ENCODE data around the gene NFATC2. TPM values are rescaled to one million over a fixed set of nuclear protein-coding genes. Genes with fewer than 3 reads are reported as not detected.

Gene NFATC2
- total RNA-seq, 1 donor from 2014 or later, result 46.0 TPM

DNA sequence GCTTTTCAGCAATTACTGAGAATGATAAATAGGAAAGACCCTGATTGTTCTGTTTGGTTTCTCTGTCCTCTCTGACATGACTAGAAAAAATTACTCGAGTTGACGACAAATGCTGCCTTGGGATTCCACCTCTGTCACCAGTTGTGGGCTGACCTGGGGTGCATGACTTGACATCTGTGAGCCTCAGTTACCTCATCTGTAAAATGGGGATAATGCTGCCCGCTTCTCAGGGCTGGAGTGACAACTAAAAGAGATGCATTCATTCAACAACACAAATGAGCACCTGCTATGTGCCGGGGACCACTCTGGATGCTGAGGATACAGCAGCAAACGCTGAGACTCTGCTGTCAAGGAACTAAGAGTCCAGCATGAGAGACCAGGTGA, 94.8 kb downstream of the NFATC2 start:
- intact Hi-C loops (cut with micrococcal nuclease), result no loop called here
- no peaks in the 10 kb centered on the region for H3K27me3 Mint-ChIP-seq
- H3K36me3 Mint-ChIP-seq (ENCODE audit: low read depth), result peaks cover 89% of the 10 kb centered on the region
- ATAC-seq (ENCODE audit: low read depth), result no peak
- H3K27ac Mint-ChIP-seq, result no peak overlapping the region
- POLR2A ChIA-PET, result no interaction called here
- H3K4me3 Mint-ChIP-seq, result no peak overlapping the region
- no peaks in the 10 kb centered on the region for H3K9me3 Mint-ChIP-seq
- CTCF ChIA-PET, result no interaction called here
- H3K4me1 Mint-ChIP-seq, result peaks cover 14% of the 10 kb centered on the region
- DNase-seq, result no peak
- TF ChIP-seq CTCF (IDR thresholded peaks at IDR 0.05), result no peak

GRCh38 chr20:51447097-51447764, 95.3 kb downstream of the NFATC2 start:
- POLR2A ChIA-PET, result no interaction called here
- Mint-ChIP-seq H3K9me3 (no peaks in the 10 kb centered on the region), H3K27me3 (no peaks in the 10 kb centered on the region), H3K27ac (no peak overlapping the region), H3K36me3 (ENCODE audit: low read depth) (peaks cover 86% of the 10 kb centered on the region), H3K4me3 (no peak overlapping the region), H3K4me1 (peaks cover 14% of the 10 kb centered on the region)
- intact Hi-C loops (cut with micrococcal nuclease), result no loop called here
- ATAC-seq (ENCODE audit: low read depth) (no peak), DNase-seq (no peak)
- no peak for TF ChIP-seq CTCF (IDR thresholded peaks at IDR 0.05)
- CTCF ChIA-PET, result no interaction called here

DNA sequence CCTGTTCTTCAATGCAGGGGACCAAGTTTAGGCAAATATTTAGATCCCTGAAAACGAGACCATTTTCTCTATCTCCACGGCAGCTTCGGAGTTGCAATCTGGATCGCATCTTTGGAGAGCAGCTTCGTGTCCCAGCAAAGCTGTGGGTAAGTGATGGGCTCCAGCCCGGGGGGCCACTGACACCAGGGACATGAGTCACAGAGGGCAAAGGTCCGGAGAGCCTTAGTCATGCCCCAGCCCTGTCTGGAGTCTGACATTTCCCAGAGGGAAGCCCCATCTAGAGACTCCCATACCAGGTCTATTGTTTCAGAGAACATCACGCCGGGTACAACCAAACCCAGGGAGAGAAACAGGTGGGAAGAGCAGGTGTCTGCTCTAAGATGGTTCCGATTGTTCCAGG, 95.9 kb downstream of the NFATC2 start:
- TF ChIP-seq CTCF (IDR thresholded peaks at IDR 0.05), result no peak
- Mint-ChIP-seq H3K4me3 (no peak overlapping the region), H3K9me3 (no peaks in the 10 kb centered on the region), H3K4me1 (peaks cover 17% of the 10 kb centered on the region), H3K27me3 (no peaks in the 10 kb centered on the region), H3K36me3 (ENCODE audit: low read depth) (peaks cover 86% of the 10 kb centered on the region), H3K27ac (peak overlapping the region; percentile 35)
- POLR2A ChIA-PET, result no interaction called here
- DNase-seq, result no peak
- ATAC-seq (ENCODE audit: low read depth), result no peak
- CTCF ChIA-PET, result no interaction called here
- intact Hi-C loops (cut with micrococcal nuclease), result no loop called here

DNA sequence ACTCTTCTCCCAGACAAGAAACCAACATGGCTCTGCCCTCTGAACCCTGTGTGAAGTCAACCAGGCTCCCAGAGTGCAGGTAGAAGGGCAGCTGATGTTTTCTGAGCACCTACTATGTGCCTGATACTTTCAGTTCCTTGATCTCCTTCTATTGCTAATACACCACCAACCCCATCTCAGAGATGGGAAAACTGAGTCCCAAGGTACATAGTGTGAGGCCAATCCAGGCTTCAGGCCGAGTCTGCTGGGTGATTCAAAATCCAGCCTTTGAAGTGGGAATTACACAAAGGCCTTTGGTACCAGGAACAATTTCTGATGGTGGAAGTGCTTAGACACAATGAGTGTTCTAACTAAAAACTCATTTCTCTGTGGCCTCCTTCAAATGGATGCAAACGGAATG, 96.3 kb downstream of the NFATC2 start:
- no peak for DNase-seq
- Mint-ChIP-seq H3K27ac (no peak overlapping the region), H3K4me3 (no peak overlapping the region), H3K4me1 (peaks cover 18% of the 10 kb centered on the region), H3K36me3 (ENCODE audit: low read depth) (peaks cover 83% of the 10 kb centered on the region), H3K27me3 (no peaks in the 10 kb centered on the region), H3K9me3 (no peaks in the 10 kb centered on the region)
- ChIA-PET POLR2A (no interaction called here), CTCF (no interaction called here)
- no peak for TF ChIP-seq CTCF (IDR thresholded peaks at IDR 0.05)
- intact Hi-C loops (cut with micrococcal nuclease), result no loop called here
- ATAC-seq (ENCODE audit: low read depth), result no peak

- no peaks in the 10 kb centered on the region for H3K27me3 Mint-ChIP-seq
- no peak for TF ChIP-seq CTCF (IDR thresholded peaks at IDR 0.05)
- ATAC-seq (ENCODE audit: low read depth) (no peak), DNase-seq (no peak)
- H3K27ac Mint-ChIP-seq, result no peak overlapping the region
- POLR2A ChIA-PET, result no interaction called here
- H3K4me3 Mint-ChIP-seq, result no peak overlapping the region
- CTCF ChIA-PET, result no interaction called here
- intact Hi-C loops (cut with micrococcal nuclease), result no loop called here
- H3K9me3 Mint-ChIP-seq, result no peaks in the 10 kb centered on the region
- H3K36me3 Mint-ChIP-seq (ENCODE audit: low read depth), result peaks cover 79% of the 10 kb centered on the region
- peaks cover 23% of the 10 kb centered on the region for H3K4me1 Mint-ChIP-seq
Observed at GRCh38 chr20:51445591-51445990, 96.9 kb downstream of the NFATC2 start.
